Effector CD8-positive, alpha-beta T cell (primary cell): Measurements from ENCODE around the gene GLYATL3.

Source experiments
- DNase-seq: peaks from one replicate; lab custom pipeline; 2025; lab: John Stamatoyannopoulos, UW

GLYATL3 gene

GRCh38 chr6:49548613-49549304 is 49.0 kb downstream of the GLYATL3 start:
- DNase-seq = no peak

GRCh38 chr6:49549691-49550491 is 50.2 kb downstream of the GLYATL3 start:
- DNase-seq = no peak

GRCh38 chr6:49550492-49551077 is 50.9 kb downstream of the GLYATL3 start, which contains the start of gene C6orf141:
Gene C6orf141, plus strand, starts transcription at chr6:49550668. Its CDS starts 125 bp downstream, at chr6:49550793.
- DNase-seq = no peak

- DNase-seq = no peak
Measured at GRCh38 chr6:49551078-49551865, 51.5 kb downstream of the GLYATL3 start.

GRCh38 chr6:49551866-49552129 is 52.1 kb downstream of the GLYATL3 start:
- no peak for DNase-seq

GRCh38 chr6:49552596-49552995 is 52.9 kb downstream of the GLYATL3 start:
- no peak for DNase-seq

GRCh38 chr6:49553384-49553783 is 53.7 kb downstream of the GLYATL3 start:
- DNase-seq = no peak

GRCh38 chr6:49555951-49556350 is 56.2 kb downstream of the GLYATL3 start:
- no peak for DNase-seq

GRCh38 chr6:49556429-49556837 is 56.7 kb downstream of the GLYATL3 start:
- DNase-seq = no peak

GRCh38 chr6:49557177-49557576 is 57.5 kb downstream of the GLYATL3 start:
- DNase-seq = no peak

GRCh38 chr6:49558238-49558637 is 58.5 kb downstream of the GLYATL3 start:
- DNase-seq = no peak

GRCh38 chr6:49563006-49563886 is 63.5 kb downstream of the GLYATL3 start:
- DNase-seq = no peak

- no peak for DNase-seq
Measured at GRCh38 chr6:49564552-49564951, 64.8 kb downstream of the GLYATL3 start.

GRCh38 chr6:49565261-49565660 is 65.5 kb downstream of the GLYATL3 start:
- DNase-seq = no peak

GRCh38 chr6:49565855-49566254 is 66.1 kb downstream of the GLYATL3 start:
- no peak for DNase-seq

GRCh38 chr6:49570474-49571079 is 70.9 kb downstream of the GLYATL3 start:
- DNase-seq = no peak

GRCh38 chr6:49576618-49577017 is 76.9 kb downstream of the GLYATL3 start:
- DNase-seq = no peak
